Mammary epithelial cell (primary cell): ENCODE measurements around the gene DAPK3.
"Not testable (repeated sequence)": the region's sequence is repeated elsewhere in the genome, so short reads cannot be mapped to it uniquely, and the experiment has no call there.

Experiments
- EZH2 ChIP-seq: IDR thresholded peaks from 2 replicates; pipeline ENCODE4 v1.6.1; 2012; ENCODE audit warnings: low read length, inconsistent platforms, borderline replicate concordance
- TF ChIP-seq, protein P1 (sequence below), 2 donors: IDR thresholded peaks in 1 of 2; conservative IDR thresholded peaks in 1 of 2; 2 replicates each; pipeline ENCODE4 v1.5.1; 2011 to 2012; ENCODE audit warnings: inconsistent platforms in 2 of 2, low read length in 2 of 2, mild to moderate bottlenecking in 2 of 2, control low read depth in 1 of 2, low read depth in 1 of 2; ENCODE audit not compliant: insufficient read depth in 1 of 2; ENCODE audit errors: extremely low read depth in 1 of 2

DNA sequence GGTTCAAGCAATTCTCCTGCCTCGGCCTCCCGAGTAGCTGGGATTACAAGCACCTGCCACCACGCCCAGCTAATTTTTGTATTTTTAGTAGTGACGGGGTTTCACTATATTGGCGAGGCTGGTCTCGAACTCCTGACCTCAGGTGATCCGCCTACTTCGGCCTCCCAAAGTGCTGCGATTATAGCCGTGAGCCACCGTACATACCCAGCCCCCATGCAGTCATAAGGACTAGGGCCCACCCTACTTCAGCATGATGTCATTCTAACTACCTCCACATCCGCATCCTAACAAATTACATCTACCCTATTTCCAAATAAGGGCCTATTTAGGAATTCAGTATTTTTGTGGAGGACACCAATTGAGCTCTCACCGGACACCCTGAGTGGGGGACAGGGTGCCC lies 15.6 kb downstream of the DAPK3 start:
- TF ChIP-seq, protein P1, sequence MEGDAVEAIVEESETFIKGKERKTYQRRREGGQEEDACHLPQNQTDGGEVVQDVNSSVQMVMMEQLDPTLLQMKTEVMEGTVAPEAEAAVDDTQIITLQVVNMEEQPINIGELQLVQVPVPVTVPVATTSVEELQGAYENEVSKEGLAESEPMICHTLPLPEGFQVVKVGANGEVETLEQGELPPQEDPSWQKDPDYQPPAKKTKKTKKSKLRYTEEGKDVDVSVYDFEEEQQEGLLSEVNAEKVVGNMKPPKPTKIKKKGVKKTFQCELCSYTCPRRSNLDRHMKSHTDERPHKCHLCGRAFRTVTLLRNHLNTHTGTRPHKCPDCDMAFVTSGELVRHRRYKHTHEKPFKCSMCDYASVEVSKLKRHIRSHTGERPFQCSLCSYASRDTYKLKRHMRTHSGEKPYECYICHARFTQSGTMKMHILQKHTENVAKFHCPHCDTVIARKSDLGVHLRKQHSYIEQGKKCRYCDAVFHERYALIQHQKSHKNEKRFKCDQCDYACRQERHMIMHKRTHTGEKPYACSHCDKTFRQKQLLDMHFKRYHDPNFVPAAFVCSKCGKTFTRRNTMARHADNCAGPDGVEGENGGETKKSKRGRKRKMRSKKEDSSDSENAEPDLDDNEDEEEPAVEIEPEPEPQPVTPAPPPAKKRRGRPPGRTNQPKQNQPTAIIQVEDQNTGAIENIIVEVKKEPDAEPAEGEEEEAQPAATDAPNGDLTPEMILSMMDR (conservative IDR thresholded peaks at IDR 0.05 in 1 of 2, IDR thresholded peaks at IDR 0.05 in 1 of 2; ENCODE audit: extremely low read depth in 1 of 2, insufficient read depth in 1 of 2, low read depth in 1 of 2, low read length in 2 of 2) = not testable (repeated sequence)
- TF ChIP-seq EZH2 = not testable (repeated sequence)
